Stimulated activated naive CD4-positive, alpha-beta T cell (primary cell): ENCODE measurements around the gene MYO16.
"Not testable (repeated sequence)": the region's sequence is repeated elsewhere in the genome, so short reads cannot be mapped to it uniquely, and the experiment has no call there.

Source experiments
- DNase-seq, 6 experiments: peaks; one replicate each; lab custom pipeline; 2025; lab: John Stamatoyannopoulos, UW

Gene MYO16

DNA sequence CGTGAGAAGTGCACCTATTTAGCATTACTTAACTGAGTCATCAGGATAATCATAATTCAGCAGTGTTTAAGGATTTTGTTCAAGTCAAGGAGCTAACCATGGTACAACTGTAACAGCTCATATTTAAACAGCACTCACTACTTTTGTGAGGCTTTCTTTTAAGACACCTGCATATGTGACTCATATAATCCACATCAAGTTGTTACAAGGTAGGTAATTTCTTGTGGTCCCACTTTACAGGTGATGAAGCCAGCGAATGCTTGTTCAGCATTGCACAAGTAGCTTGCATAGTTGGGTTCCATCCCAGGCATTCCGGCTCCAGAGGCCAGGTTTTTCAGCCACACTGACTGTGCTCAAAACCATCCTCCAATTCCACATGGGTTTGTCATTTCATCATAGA lies 569.2 kb downstream of the MYO16 start:
- DNase-seq, result no peak

- no peak for DNase-seq
These were observed 569.9 kb downstream of the MYO16 start for GRCh38 chr13:109199280-109199679.

DNA sequence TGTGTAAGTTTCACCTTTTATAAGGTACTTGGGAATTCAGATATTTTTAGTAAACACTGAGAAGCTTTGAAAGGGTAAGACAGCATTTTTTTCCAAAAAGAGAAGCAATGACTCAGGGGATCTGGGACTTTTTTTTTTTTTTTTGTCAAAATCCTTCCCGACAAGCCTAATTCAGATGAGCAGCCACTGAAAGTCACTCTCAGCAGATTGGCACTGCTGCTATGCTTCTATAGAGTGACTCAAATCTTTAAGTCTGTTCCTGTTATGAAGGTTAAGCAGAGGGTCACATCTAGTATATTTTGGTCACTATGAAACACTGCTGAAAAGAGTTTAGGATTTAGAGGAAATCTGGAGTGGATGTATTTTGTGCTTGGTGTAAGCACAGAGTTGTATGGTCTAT lies 571.1 kb downstream of the MYO16 start:
- DNase-seq, result no peak

- no peak for DNase-seq
These were observed 574.2 kb downstream of the MYO16 start for GRCh38 chr13:109203587-109203986.

GRCh38 chr13:109204252-109204651 lies 574.8 kb downstream of the MYO16 start:
- DNase-seq, result no peak

DNA sequence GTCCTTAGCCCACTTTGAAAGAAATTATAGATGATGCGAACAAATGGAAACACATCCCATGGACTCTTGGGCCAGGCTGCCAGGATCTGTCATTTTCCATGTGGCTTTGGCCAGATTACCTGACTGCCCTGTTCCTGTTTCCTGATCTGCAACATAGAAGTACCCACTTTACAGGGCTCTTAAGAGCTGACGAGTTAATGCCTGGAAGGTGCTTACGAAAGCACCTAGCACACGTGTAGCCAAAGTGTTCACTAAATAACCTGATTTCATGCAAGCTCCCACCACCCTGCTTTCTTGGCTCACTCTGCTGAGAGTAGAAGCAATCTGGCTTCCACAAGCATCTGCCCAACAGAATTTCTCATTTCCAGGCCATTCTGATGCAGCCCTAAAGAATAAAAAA lies 575.2 kb downstream of the MYO16 start:
- no peak for DNase-seq

DNA sequence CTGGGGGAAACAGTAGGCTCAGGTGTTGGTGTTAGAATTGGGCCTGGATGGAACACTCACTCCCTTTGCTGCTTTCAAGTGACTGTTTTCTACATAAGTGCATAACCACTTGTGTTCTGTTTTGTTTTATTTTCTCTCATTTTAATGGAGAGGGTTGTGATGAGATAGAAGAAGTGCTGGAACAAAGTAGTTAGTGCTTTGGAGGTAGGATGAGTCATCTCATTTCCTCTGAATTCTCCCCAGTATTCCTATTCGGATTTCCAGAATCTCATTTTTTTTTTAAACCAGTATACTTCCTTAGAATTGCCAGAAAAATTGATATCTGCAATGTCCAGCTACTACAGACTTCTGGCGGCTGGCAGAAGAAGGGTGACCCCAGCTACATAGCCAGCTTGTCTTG lies 575.9 kb downstream of the MYO16 start:
- no peak for DNase-seq

DNA sequence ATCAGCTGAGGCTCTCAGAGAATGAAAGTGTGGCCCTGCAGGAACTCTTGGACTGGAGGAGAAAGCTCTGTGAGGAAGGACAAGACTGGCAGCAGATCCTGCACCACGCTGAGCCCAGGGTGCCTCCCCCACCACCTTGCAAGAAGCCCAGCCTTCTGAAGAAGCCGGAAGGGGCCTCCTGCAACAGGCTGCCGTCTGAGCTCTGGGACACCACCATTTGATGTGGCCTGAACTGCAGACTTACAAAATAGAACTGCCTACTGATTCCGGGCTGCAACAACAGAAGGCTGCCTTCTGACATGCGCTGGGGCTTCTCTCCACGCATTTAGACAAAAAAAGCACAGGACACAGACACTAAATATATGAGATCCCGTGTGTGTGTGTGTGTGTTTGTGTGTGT lies 577.2 kb downstream of the MYO16 start:
- no peak for DNase-seq

DNA sequence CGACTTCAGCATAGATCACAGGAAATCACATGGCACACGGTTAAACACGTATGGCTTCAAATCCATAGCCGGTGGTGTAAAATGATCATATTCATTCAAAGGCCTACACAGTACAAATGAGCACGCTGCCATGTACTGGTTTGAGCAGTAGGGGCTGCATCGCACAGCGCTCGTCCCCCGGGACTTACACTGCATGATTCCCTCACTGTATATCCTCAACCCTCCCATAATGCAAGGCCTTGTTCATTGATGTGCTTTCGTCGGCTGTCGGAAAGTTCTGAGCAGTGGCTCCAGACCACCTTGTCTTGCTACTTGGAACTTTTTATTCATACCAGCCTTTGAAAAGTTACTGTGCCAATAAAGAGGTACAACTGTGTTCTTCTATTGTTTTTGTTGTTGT lies 578.2 kb downstream of the MYO16 start:
- no peak for DNase-seq

DNA sequence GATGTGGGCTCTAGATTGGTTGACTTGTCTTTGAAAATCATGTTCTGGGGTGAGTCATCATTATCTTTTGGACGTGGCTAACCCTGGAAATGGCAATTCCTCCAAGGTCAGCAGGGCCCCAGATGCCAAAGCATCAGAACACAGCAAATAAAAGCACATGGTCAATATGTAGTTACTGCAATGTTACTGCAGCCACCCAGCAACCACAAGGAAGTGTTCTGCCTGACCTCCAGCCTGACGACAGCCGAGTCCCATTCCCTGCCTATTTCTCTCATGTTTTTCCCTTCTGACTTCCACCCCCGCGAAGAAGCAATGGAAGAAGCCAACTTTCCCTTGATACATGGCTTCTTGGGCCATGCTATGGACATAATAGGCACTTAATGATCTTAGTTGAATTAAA lies 579.1 kb downstream of the MYO16 start:
- DNase-seq, result no peak

DNA sequence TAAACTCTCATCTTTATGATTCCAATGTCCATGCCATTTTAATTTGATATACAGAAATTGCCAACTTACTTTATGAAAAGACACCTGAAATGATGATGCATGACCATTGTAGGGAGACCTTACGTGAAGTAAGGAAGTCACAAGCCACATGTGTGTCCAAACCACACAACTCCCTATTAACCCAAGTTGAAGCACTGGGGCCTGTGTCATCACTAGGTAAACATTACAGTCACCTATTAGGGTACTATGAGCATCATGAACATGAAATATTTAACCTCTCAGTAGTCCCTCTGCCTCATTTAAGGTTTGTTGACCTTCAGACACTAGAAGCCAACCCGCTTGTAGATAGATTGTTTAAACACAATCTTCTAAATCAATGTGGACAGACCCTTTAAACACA lies 580.1 kb downstream of the MYO16 start:
- DNase-seq, result no peak

DNA sequence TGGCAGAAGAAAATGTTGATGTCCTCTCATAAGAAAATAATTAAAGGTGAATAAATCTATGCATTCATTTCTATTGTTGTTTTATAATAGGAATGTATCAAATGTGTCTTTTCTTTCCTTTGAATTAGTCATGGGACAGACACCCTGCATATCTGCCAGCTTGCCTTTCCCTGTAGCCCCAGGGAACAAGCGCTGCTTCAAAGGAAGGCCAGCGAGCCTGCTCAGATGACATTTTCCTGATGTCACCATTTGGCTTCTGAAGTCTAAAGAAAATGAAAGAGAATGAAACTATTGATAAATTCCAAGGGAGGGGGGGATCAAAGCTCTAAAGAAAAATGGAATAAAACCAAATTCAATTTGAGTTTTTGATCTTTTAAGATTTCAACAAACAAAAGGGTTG lies 582.2 kb downstream of the MYO16 start:
- no peak for DNase-seq

DNA sequence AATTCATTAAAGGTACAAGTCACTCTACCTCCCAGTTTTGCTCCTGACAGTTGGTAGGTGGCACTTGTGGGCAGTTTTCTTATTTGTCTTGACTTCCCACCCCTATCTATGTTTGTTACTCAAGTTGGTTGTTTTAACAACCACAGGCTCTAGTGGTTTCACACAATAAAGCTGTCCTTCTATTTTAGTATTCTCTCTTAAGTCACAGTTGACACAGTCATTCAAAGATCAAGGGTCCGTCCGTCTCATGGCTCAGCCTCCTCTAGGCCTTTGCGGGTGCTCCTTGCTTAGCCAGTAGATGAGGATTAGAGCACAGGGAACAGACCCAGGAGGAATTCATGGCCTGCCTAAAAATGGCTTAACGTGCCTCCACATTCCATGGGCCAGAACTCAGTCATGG lies 583.2 kb downstream of the MYO16 start:
- no peak for DNase-seq

- no peak for DNase-seq
These were observed 584.3 kb downstream of the MYO16 start for GRCh38 chr13:109213714-109214113.

- no peak for DNase-seq
These were observed 585.0 kb downstream of the MYO16 start for GRCh38 chr13:109214393-109214792.

- no peak for DNase-seq
These were observed 586.0 kb downstream of the MYO16 start for GRCh38 chr13:109215377-109215776.

DNA sequence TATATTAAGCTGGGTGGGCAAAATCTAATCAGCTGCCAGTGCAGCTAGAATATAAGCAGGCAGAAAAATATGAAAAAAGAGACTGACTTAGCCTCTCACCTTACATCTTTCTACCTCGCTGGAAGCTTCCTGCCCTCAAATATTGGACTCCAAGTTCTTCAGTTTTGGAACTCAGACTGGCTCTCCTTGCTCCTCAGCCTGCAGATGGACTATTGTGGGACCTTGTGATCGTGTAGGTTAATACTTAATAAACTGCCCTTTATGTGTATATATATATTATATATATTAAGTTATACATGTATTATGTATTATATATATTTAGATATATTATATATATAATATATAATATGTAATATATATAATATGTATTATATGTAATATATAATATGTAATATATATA lies 588.1 kb downstream of the MYO16 start:
- not testable (repeated sequence) for DNase-seq

DNA sequence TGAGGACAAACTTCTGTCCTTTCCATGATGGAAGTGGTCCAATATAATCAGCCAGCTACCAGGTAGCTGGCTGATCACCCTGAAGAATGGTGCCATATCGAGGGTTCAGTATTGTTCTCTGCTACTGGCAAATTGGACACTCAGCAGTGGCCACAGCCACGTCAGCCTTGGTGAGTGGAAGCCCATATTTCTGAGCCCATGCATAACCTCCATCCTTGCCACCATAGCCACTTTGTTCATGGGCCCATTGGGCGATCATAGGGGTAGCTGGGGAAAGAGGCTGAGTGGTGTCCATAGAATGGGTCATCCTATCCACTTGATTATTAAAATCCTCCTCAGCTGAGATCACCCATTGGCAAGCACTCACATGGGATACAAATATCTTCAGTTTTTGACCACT lies 591.2 kb downstream of the MYO16 start:
- DNase-seq, result no peak

- DNase-seq, result no peak
These were observed 594.6 kb downstream of the MYO16 start for GRCh38 chr13:109224033-109224432.

- no peak for DNase-seq
These were observed 597.2 kb downstream of the MYO16 start for GRCh38 chr13:109226631-109227030.

GRCh38 chr13:109227344-109227940 lies 598.0 kb downstream of the MYO16 start:
- no peak for DNase-seq

DNA sequence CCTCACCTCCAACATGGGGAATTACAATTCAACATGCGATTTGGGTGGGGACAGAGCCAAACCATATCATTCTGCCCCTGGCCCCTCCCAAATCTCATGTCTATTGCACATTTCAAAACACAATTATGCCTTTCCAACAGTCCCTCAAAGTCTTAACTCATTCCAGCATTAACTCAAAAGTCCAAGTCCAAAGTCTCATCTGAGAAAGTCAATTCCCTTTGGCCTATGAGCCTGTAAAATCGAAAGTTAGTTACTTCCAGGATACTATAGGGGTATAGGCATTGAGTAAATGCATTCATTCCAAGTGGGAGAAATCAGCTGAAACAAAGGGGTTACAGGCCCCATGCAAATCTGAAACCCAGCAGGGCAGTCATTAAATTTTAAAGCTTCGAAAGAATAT lies 598.8 kb downstream of the MYO16 start:
- DNase-seq, result no peak

DNA sequence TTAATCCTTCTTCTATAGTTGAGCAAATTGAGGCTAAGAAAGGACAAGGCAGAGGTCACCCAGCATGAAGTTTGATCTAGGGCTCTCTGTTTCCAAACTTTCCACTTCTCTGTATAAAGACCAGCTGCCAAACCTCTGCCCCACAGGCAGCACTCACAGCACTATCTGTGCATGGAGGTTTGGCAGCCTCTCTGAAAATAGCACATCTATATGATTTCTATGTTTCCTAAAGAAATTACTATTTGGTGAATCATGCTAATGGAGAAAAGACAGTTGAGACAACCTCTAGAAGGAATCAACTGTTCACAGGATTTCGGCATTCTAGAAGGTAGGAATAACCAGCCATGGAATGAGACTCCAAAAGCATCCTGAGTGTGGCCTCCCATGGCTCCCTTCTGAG lies 602.5 kb downstream of the MYO16 start:
- DNase-seq, result no peak

GRCh38 chr13:109233293-109233692 lies 603.9 kb downstream of the MYO16 start:
- DNase-seq, result no peak

DNA sequence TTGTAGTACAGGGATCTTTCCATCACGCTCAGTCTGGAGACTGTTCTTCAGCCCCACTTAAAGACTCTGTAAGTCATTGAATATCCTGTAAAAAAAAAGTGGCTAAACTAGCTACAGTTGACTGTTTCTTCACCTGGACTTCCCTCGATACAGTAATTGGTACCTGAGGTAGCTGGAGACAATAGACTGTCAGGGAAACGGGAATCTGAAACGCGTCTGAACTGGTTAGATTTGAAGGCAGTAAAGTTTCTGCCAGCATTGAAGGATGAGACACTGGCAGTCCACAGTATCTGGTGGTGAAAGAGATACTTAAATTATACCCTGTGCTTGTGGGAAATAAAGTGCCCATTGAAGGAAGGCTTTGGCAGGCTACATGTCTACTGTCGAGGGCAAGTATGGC lies 606.5 kb downstream of the MYO16 start:
- no peak for DNase-seq
